ENCODE results near the gene ECEL1.

DNA sequence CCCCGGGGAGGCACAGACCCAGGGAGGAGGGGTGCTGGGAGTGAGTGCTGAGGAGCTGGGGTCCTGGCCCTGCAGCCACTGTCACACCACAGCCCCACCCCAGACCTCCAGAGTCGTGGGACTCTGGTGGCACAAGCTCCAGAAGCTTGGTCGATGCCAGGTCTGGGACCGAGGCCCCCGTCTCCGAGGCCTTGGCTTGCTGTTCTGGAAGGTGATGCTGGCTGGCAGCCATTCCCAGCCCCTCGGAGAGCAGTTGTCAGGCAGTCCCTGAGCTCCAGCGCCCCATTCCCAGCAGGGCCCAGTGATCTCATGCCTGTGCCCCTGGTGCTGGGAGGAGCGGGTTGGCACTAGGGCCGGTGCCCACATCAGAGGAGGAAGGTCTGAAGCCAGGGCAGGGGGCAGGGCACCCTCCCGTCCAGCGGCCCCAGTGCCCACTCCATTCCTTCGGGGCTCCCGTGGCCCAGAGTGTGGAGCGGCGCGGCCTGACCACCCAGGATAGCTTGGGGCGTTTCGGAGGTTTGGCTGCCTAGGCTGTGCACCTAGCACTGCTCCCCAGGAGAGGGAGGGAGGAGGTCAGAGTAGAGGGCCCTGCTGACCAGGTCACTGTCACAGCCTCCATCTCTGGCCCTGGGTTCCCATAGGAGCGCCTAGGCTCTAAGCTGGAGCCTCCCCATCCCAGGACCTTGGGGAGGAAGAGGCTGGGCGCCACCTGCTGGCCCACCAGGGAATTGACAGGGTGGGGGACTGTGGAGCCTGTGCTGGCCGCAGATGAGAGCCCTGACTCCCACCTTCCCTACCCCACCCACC lies 48.5 kb downstream of the ECEL1 start:
- TF ChIP-seq SIN3A (IDR thresholded peaks at IDR 0.05; ENCODE audit: borderline replicate concordance in 2 of 2, control insufficient read depth in 1 of 2, low read depth in 2 of 2, low read length in 2 of 2): no peak
- no peak for TF ChIP-seq OTX1 (CRISPR knock-in tag; IDR thresholded peaks at IDR 0.05)
- no peak for TF ChIP-seq FOSL1 (tag; conservative IDR thresholded peaks at IDR 0.05)
- TF ChIP-seq L3MBTL2 (IDR thresholded peaks at IDR 0.05): no peak
- no peak for TF ChIP-seq NR2C1 (IDR thresholded peaks at IDR 0.05)
- no peak for TF ChIP-seq NR2C1 (tag; IDR thresholded peaks at IDR 0.05)
- no peak for TF ChIP-seq ZNF274 (IDR thresholded peaks at IDR 0.05; ENCODE audit: borderline replicate concordance, low read depth, low read length)
- no peak for TF ChIP-seq JUNB (CRISPR knock-in tag; conservative IDR thresholded peaks at IDR 0.05)
- no peak for TF ChIP-seq NR3C1 (CRISPR knock-in tag; IDR thresholded peaks at IDR 0.05)
- TF ChIP-seq, protein P1, sequence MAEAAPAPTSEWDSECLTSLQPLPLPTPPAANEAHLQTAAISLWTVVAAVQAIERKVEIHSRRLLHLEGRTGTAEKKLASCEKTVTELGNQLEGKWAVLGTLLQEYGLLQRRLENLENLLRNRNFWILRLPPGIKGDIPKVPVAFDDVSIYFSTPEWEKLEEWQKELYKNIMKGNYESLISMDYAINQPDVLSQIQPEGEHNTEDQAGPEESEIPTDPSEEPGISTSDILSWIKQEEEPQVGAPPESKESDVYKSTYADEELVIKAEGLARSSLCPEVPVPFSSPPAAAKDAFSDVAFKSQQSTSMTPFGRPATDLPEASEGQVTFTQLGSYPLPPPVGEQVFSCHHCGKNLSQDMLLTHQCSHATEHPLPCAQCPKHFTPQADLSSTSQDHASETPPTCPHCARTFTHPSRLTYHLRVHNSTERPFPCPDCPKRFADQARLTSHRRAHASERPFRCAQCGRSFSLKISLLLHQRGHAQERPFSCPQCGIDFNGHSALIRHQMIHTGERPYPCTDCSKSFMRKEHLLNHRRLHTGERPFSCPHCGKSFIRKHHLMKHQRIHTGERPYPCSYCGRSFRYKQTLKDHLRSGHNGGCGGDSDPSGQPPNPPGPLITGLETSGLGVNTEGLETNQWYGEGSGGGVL (CRISPR knock-in tag; IDR thresholded peaks at IDR 0.05): no peak
- TF ChIP-seq HDAC2 (IDR thresholded peaks at IDR 0.05): no peak
- no peak for TF ChIP-seq NFRKB (IDR thresholded peaks at IDR 0.05; ENCODE audit: low read depth)
